ENCODE results near the gene MAPK8. TPM values are rescaled to one million over a fixed set of nuclear protein-coding genes. Genes with fewer than 3 reads are reported as not detected.

MAPK8 gene
- total RNA-seq, 1 donor from 2014 or later: 54.3 TPM

DNA sequence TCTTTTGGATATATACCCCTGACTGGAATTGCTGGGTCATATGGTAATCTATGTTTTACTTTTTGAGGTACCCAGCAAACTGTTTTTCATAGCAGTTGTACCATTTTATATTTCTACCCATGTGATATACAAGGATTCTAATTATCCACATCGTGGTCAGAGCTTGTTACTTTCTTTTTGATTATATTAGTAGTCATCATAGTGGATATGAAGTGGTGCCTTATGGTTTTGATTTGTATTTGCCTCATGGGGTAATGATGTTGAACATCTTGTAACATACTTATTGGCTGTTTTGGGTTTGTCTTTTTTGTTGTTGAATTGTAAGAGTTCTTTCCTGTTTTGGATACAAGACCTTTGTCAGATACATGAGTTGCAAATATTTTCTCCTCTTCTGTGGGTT, 51.7 kb downstream of the MAPK8 start:
- TF ChIP-seq, protein P1, sequence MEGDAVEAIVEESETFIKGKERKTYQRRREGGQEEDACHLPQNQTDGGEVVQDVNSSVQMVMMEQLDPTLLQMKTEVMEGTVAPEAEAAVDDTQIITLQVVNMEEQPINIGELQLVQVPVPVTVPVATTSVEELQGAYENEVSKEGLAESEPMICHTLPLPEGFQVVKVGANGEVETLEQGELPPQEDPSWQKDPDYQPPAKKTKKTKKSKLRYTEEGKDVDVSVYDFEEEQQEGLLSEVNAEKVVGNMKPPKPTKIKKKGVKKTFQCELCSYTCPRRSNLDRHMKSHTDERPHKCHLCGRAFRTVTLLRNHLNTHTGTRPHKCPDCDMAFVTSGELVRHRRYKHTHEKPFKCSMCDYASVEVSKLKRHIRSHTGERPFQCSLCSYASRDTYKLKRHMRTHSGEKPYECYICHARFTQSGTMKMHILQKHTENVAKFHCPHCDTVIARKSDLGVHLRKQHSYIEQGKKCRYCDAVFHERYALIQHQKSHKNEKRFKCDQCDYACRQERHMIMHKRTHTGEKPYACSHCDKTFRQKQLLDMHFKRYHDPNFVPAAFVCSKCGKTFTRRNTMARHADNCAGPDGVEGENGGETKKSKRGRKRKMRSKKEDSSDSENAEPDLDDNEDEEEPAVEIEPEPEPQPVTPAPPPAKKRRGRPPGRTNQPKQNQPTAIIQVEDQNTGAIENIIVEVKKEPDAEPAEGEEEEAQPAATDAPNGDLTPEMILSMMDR (IDR thresholded peaks at IDR 0.05): no peak
- TF ChIP-seq POLR2AphosphoS5 (IDR thresholded peaks at IDR 0.05; ENCODE audit: insufficient read depth in 1 of 2, low read depth in 1 of 2): no peak
- Histone ChIP-seq H3K36me3 (no peaks in the 10 kb centered on the region), H3K4me3 (no peak overlapping the region), H3K9me3 (no peaks in the 10 kb centered on the region), H3K27me3 (no peaks in the 10 kb centered on the region), H3K27ac (no peak overlapping the region), H3K4me1 (no peaks in the 10 kb centered on the region)
- intact Hi-C loops (cut with DNase I): no loop called here
- DNase-seq (ENCODE audit: extremely low spot score in 2 of 2): no peak

DNA sequence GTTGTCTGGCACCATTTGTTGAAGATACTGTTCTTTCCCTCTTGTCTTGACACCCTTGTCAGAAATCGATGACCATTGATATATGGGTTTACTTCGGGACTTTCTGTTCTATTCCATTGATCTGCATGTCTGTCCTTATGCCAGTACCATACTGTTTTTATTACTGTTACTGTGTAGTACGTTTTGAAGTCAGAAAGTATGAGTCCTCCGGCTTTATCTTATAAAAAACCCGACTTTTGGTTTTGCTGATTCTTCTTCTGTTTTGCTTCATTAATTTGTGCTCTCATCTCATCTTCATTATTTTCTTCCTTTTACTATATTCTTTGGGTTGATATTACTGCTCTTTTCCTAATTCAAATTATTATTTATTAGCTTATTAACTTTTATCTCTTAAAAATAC, 52.4 kb downstream of the MAPK8 start:
- TF ChIP-seq POLR2A (IDR thresholded peaks at IDR 0.05) (no peak), POLR2AphosphoS5 (IDR thresholded peaks at IDR 0.05; ENCODE audit: insufficient read depth in 1 of 2, low read depth in 1 of 2) (no peak)
- TF ChIP-seq, protein P1 (IDR thresholded peaks at IDR 0.05): no peak
- H3K4me3 ChIP-seq: no peak overlapping the region
- no peak for DNase-seq (ENCODE audit: extremely low spot score in 2 of 2)
- no peaks in the 10 kb centered on the region for H3K27me3 ChIP-seq
- no peak overlapping the region for H3K27ac ChIP-seq
- H3K4me1 ChIP-seq: no peaks in the 10 kb centered on the region
- no peaks in the 10 kb centered on the region for H3K9me3 ChIP-seq
- intact Hi-C loops (cut with DNase I): no loop called here
- H3K36me3 ChIP-seq: no peaks in the 10 kb centered on the region

DNA sequence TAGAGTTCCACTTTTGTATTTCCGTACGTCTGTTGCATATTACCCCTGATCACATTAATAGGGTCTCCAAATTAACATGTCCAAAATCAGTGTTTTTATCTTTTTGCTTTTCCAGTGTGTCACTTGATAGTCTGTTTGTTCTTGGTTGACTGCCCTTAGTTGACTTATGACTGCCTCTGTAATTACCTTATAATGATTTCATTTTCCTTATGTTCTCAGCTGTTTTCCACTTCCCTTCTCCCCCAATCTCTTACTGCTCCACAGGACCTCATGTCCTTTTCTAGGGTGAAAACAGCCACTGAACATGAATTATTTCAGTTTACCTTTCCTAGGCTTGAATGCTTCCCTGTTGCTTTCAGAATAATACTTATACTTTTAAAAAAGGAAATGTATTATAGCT, 54.7 kb downstream of the MAPK8 start:
- DNase-seq (ENCODE audit: extremely low spot score in 2 of 2): no peak
- Histone ChIP-seq H3K27ac (no peak overlapping the region), H3K27me3 (no peaks in the 10 kb centered on the region), H3K9me3 (no peaks in the 10 kb centered on the region), H3K36me3 (no peaks in the 10 kb centered on the region), H3K4me1 (peaks cover 16% of the 10 kb centered on the region), H3K4me3 (no peak overlapping the region)
- intact Hi-C loops (cut with DNase I): loop anchor here (5.0 kb wide), 1 partner anchor 296 kb away; no protein-coding TSS in a partner anchor
- no peak for TF ChIP-seq POLR2AphosphoS5 (IDR thresholded peaks at IDR 0.05; ENCODE audit: insufficient read depth in 1 of 2, low read depth in 1 of 2)
- TF ChIP-seq POLR2A (IDR thresholded peaks at IDR 0.05): no peak
- TF ChIP-seq, protein P1 (IDR thresholded peaks at IDR 0.05): no peak

DNA sequence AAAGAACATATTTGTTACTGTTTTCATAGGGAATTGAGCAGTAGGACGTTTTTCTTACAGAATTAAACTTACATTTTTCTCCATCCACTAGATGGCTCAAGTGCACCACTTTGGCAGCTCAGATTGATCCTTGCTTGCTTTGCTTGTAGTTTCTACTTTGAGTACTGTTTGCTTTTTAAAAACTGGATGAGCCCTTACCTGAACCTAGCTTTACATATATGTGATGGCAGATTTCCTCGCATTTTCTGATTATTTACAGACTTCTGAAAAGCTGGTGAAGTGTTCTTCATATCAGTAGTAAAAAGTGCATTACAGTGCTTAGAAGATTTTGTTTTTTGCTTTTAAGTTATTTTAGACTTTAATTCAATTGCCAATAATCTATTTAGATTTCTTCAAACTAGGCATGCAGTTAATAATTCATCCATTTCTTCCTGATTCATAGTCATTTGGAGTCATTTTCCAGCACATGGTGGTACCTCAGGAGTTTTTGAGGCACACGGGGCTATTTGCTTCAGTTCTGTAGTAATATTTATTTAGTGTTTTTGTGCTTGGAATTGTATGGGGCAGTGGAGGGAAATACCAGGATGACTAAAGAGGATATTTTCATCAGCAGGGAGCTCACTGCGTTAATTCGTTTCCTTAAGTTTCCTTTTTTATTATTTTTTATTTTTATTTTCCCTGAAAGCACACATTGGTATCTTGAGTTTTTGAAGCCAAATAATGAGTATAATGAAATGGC, 57.3 kb downstream of the MAPK8 start:
- no peaks in the 10 kb centered on the region for H3K9me3 ChIP-seq
- no peak for TF ChIP-seq POLR2A (IDR thresholded peaks at IDR 0.05)
- TF ChIP-seq, protein P1 (IDR thresholded peaks at IDR 0.05): peak; percentile 43 to 62 (median 46)
- TF ChIP-seq POLR2AphosphoS5 (IDR thresholded peaks at IDR 0.05; ENCODE audit: insufficient read depth in 1 of 2, low read depth in 1 of 2): no peak

More for the DNA sequence above, 57.3 kb downstream of the MAPK8 start:
- intact Hi-C loops (cut with DNase I): loop anchor here (5.0 kb wide), 1 partner anchor 294 kb away; no protein-coding TSS in a partner anchor
- Histone ChIP-seq H3K4me1 (peaks cover 17% of the 10 kb centered on the region), H3K4me3 (no peak overlapping the region), H3K27me3 (no peaks in the 10 kb centered on the region), H3K36me3 (no peaks in the 10 kb centered on the region), H3K27ac (no peak overlapping the region)
- DNase-seq (ENCODE audit: extremely low spot score in 2 of 2): no peak
